HEK293T (cell line): ENCODE data around the gene PAQR5.
"Not testable (repeated sequence)": the region's sequence is repeated elsewhere in the genome, so short reads cannot be mapped to it uniquely, and the experiment has no call there.

Experiments
- CTCF ChIA-PET: fragments of 350-600 bp; formaldehyde crosslinking; extraction: SDS; loops from one replicate; lab custom pipeline; 2021; ENCODE audit warnings: antibody characterized with exemption, inconsistent platforms; lab: Yijun Ruan, JAX
- POLR2A ChIA-PET: fragments of 350-600 bp; formaldehyde crosslinking; extraction: SDS; loops from one replicate; lab custom pipeline; 2020; ENCODE audit warnings: antibody characterized with exemption, inconsistent platforms; lab: Yijun Ruan, JAX
- DNase-seq: peaks from one replicate; pipeline ENCODE4 v3.0.0; 2012; ENCODE audit warnings: mixed read lengths; ENCODE audit errors: extremely low spot score
- ARNT ChIP-seq: fragments of 450-650 bp; IDR thresholded peaks from 2 replicates; pipeline ENCODE4 v1.6.1; 2017; ENCODE audit warnings: mild to moderate bottlenecking
- BHLHE40 ChIP-seq: fragments of 450-650 bp; IDR thresholded peaks from 2 replicates; pipeline ENCODE4 v1.6.1; 2016; ENCODE audit warnings: mild to moderate bottlenecking, moderate library complexity, borderline replicate concordance
- CTBP1 ChIP-seq: fragments of 450-650 bp; IDR thresholded peaks from 2 replicates; pipeline ENCODE4 v1.6.1; 2016; ENCODE audit warnings: borderline replicate concordance
- FOXA1 ChIP-seq: fragments of 450-650 bp; IDR thresholded peaks from 2 replicates; pipeline ENCODE4 v1.6.1; 2016; ENCODE audit warnings: mild to moderate bottlenecking
- FOXK2 ChIP-seq: fragments of 450-650 bp; IDR thresholded peaks from 2 replicates; pipeline ENCODE4 v1.6.1; 2016; ENCODE audit warnings: mild to moderate bottlenecking
- FOXM1 ChIP-seq: fragments of 450-650 bp; IDR thresholded peaks from 2 replicates; pipeline ENCODE4 v1.6.1; 2017; ENCODE audit warnings: mild to moderate bottlenecking, borderline replicate concordance
- HDGF ChIP-seq: fragments of 450-650 bp; IDR thresholded peaks from 2 replicates; pipeline ENCODE4 v1.6.1; 2017; ENCODE audit warnings: antibody characterized with exemption, borderline replicate concordance
- L3MBTL2 ChIP-seq: fragments of 450-650 bp; conservative IDR thresholded peaks from 2 replicates; pipeline ENCODE4 v1.6.1; 2016; ENCODE audit warnings: mild to moderate bottlenecking
- LEF1 ChIP-seq: fragments of 450-650 bp; IDR thresholded peaks from 2 replicates; pipeline ENCODE4 v1.6.1; 2017; ENCODE audit warnings: mild to moderate bottlenecking, borderline replicate concordance
- NFRKB ChIP-seq: fragments of 450-650 bp; IDR thresholded peaks from 2 replicates; pipeline ENCODE4 v1.6.1; 2016; ENCODE audit warnings: mild to moderate bottlenecking, moderate library complexity
- PKNOX1 ChIP-seq: fragments of 450-650 bp; IDR thresholded peaks from 2 replicates; pipeline ENCODE4 v1.6.1; 2016
- SP1 ChIP-seq: fragments of 450-650 bp; IDR thresholded peaks from 2 replicates; pipeline ENCODE4 v1.6.1; 2017
- SUZ12 ChIP-seq: fragments of 450-650 bp; IDR thresholded peaks from 2 replicates; pipeline ENCODE4 v1.6.1; 2016; ENCODE audit warnings: mild to moderate bottlenecking
- TARDBP ChIP-seq: fragments of 450-650 bp; IDR thresholded peaks from 2 replicates; pipeline ENCODE4 v1.6.1; 2016
- ZNF384 ChIP-seq: fragments of 450-650 bp; IDR thresholded peaks from 2 replicates; pipeline ENCODE4 v1.6.1; 2016

Gene PAQR5

GRCh38 chr15:69297642-69298353 lies 914 bp upstream of the PAQR5 start:
- POLR2A ChIA-PET: interaction anchor here (1.0 kb wide), 1 partner anchor 8 kb away, joined by 3 read pairs; no protein-coding TSS in a partner anchor
- TF ChIP-seq SUZ12: no peak
- no peak for TF ChIP-seq CTBP1
- TF ChIP-seq TARDBP: no peak
- no peak for TF ChIP-seq PKNOX1
- no peak for DNase-seq
- CTCF ChIA-PET: no interaction called here

DNA sequence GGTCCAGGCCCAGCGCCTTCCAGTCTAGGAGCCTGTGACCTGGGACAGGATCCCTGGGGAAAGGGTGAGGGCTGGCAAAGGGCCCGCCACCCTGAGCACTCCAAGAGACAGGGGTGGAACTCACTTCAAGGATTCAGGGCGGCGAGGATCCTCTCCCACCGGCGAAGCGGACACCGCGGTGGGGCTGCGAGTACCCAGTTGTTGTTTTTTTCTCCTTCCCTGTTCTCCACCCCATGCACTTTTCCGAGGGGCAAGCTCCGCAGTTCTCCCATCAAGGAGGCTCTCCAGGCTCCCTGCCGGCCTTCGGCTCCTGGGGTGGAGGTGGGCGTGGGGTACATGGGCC lies 387 bp upstream of the PAQR5 start:
- TF ChIP-seq L3MBTL2 (peak; percentile 42), TARDBP (no peak)
- CTCF ChIA-PET: no interaction called here

DNA sequence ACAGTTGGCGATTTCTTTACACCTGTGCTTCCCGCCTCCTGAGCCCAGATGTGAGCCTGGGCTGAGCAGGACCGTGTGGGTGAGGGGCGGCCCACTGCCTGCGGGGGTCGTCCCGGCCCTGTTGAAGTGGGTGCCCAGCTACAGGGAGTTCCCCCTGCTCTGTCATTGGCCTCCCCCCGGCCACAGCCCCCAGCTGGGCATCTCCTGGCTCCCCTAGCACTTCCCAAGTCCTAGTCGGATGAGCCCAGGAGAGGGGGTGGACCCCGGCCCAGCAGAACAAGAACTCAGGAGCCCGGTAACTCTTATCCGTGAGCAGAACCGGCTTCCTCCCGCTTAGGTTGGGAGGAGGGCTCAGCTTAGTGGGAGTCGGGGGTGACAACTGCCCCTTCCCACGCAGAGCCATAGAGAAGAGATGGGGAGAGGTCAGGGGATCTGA lies 757 bp downstream of the PAQR5 start:
- TF ChIP-seq FOXM1 (no peak), BHLHE40 (no peak), LEF1 (no peak), L3MBTL2 (no peak), SUZ12 (no peak), ZNF384 (no peak)
- no peak for DNase-seq
- CTCF ChIA-PET: interaction anchor here (1.3 kb wide), 1 partner anchor 240 kb away, joined by 4 read pairs; no protein-coding TSS in a partner anchor
- POLR2A ChIA-PET: interaction anchor here (0.9 to 1.1 kb wide), 2 partner anchors 24 to 154 kb away, joined by 3 read pairs; partner anchors contain the start of gene RPLP1

More for the DNA sequence above, 387 bp upstream of the PAQR5 start:
- POLR2A ChIA-PET: interaction anchor here (1.0 kb wide), 1 partner anchor 8 kb away, joined by 3 read pairs; no protein-coding TSS in a partner anchor
- no peak for DNase-seq

DNA sequence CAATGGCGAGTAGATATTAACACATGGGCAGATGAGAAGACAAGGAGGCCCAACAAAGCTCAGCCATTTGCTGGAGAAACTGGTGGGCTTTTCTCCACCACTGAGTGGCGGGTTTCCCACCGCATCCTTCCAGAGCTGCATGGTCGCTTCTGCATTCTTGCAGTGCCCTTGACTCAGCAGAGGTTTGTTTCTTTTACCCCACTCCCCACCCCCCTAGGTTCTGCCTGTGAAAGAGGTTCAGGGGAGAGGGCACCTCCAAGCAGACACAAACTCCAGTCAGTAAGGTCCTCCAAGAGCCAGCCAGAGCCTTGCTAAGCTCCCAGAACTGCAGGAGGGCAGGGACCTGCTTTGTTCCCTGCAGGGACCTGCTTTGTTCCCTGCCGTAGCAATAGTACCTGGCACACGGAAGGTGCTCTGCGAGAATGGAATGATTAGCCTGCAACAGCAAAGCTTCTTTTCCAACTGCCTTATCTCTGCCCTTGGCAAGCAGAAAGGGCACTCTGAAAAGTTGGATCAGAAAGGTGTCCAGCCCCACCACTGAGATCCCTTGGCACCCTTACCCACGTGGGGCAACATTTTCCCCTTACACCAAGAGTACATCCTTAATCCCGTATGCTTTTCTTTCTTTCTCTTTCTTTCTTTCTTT lies 1.4 kb downstream of the PAQR5 start:
- no peak for DNase-seq
- TF ChIP-seq LEF1 (no peak), ARNT (no peak)
- ChIA-PET CTCF (interaction anchor here (1.3 kb wide), 1 partner anchor 241 kb away, joined by 4 read pairs; no protein-coding TSS in a partner anchor), POLR2A (interaction anchor here (0.9 to 1.1 kb wide), 2 partner anchors 25 to 153 kb away, joined by 3 read pairs; partner anchors contain the start of gene RPLP1)

GRCh38 chr15:69301101-69301500 lies 2.4 kb downstream of the PAQR5 start:
- POLR2A ChIA-PET: interaction anchor here (0.6 kb wide), 1 partner anchor 141 kb away, joined by 3 read pairs; the partner anchor contains the start of gene GLCE
- DNase-seq, CTCF ChIA-PET: not testable (repeated sequence)

GRCh38 chr15:69302087-69302486 lies 3.4 kb downstream of the PAQR5 start:
- CTCF ChIA-PET, POLR2A ChIA-PET, DNase-seq: not testable (repeated sequence)

GRCh38 chr15:69302929-69303328 lies 4.2 kb downstream of the PAQR5 start:
- CTCF ChIA-PET: no interaction called here
- DNase-seq: no peak

DNA sequence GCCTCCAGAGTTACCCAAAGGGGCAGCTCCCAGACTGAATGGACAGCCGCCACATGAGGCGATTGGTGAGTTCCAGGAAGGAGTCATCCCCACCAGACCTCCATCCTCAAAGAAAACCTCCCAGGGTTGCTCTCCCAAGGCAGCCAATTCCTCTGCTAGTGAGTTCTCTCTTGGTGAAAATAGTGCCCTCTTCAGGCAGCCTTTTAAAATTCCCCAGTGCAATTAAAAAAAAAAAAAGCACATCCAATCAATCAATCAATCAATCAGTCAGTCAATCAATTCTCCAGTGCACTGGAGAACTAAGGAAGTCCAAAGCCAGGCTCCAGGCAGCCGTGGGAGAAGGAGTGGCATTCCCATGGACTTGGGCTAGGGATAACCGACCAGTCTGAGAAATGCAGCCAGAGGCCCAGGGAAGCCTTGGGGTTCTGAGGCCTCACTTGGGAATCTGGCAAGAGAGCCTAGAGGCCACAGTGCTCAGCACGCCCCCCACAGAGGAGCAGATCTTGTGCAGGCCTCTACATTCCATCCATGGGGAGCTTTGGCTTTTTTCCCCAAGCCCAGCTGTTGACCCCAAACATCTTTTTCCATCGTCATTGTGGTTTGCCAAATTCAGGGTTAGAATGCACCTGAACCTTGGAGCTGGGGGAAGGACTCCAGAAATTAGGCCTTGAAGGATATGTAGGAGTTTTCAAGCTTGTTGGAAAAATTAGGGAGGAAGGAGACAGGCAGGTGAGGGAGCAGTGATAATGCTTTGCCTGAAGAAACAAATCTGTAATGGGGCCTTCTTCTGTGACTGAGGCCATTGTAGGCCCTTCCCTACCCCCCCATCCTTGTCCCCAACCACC lies 4.8 kb downstream of the PAQR5 start:
- DNase-seq: peak; percentile 40
- POLR2A ChIA-PET: no interaction called here
- CTCF ChIA-PET: interaction anchor here (0.7 to 1.0 kb wide), 3 partner anchors 16 to 142 kb away, joined by 3 read pairs; no protein-coding TSS in a partner anchor
- TF ChIP-seq ZNF384 (peak; percentile 97), PKNOX1 (peak; percentile 93), FOXA1 (no peak), L3MBTL2 (no peak), FOXK2 (no peak)

More at GRCh38 chr15:69302929-69303328, 4.2 kb downstream of the PAQR5 start:
- TF ChIP-seq HDGF (no peak), SP1 (no peak), CTBP1 (no peak), NFRKB (no peak), FOXA1 (no peak), FOXK2 (no peak), LEF1 (no peak), BHLHE40 (no peak), ARNT (no peak), TARDBP (no peak), FOXM1 (no peak), SUZ12 (no peak), L3MBTL2 (no peak)
- POLR2A ChIA-PET: no interaction called here
